ENCODE measurements around the gene DIAPH3.

Gene DIAPH3

GRCh38 chr13:59621773-59622172 lies 542.0 kb downstream of the DIAPH3 start:
- DNase-seq (ENCODE audit: low read depth in 2 of 2) = no peak
